Activated CD8-positive, alpha-beta T cell treated with anti-CD3 and anti-CD28 coated beads for 36 hours (primary cell): Measurements from ENCODE around the gene PLA1A. TPM values are rescaled to one million over a fixed set of nuclear protein-coding genes. Genes with fewer than 3 reads are reported as not detected.
A peak's percentile ranks its signal among the peaks of the same experiment; 100 is the strongest.

Experiments
- ATAC-seq: fragments of 200-7000 bp; cut with Tn5 transposase; one replicate; pipeline ENCODE4 v1.10.0; 2021; ENCODE audit warnings: mild to moderate bottlenecking, moderate library complexity
- CTCF ChIA-PET: fragments of 350-600 bp; sonication (Branson Sonifier 250); formaldehyde crosslinking; loops from one replicate; lab custom pipeline; 2021; ENCODE audit warnings: antibody characterized with exemption; lab: Charles Lee
- POLR2A ChIA-PET: fragments of 350-600 bp; sonication (Branson Sonifier 250); formaldehyde crosslinking; loops from one replicate; lab custom pipeline; 2021; ENCODE audit warnings: antibody characterized with exemption; lab: Charles Lee
- DNase-seq: peaks from one replicate; pipeline ENCODE4 v3.0.0-alpha.2; 2020
- H3K27ac Mint-ChIP-seq: one replicate; pipeline ENCODE4 v1.8.0; 2021; ENCODE audit warnings: mild to moderate bottlenecking, mixed read lengths
- H3K27me3 Mint-ChIP-seq: one replicate; pipeline ENCODE4 v1.8.0; 2021; ENCODE audit warnings: mixed read lengths
- H3K36me3 Mint-ChIP-seq: one replicate; pipeline ENCODE4 v1.8.0; 2021; ENCODE audit warnings: low read depth, mixed read lengths
- H3K4me1 Mint-ChIP-seq: one replicate; pipeline ENCODE4 v1.8.0; 2021; ENCODE audit warnings: low read depth, mixed read lengths
- H3K4me3 Mint-ChIP-seq: one replicate; pipeline ENCODE4 v1.8.0; 2021; ENCODE audit warnings: mild to moderate bottlenecking, moderate library complexity, mixed read lengths
- H3K9me3 Mint-ChIP-seq: one replicate; pipeline ENCODE4 v1.8.0; 2021; ENCODE audit warnings: mixed read lengths
- CTCF ChIP-seq: fragments of 200-600 bp; IDR thresholded peaks from one replicate; pipeline ENCODE4 v1.8.0; 2022; ENCODE audit warnings: antibody characterized with exemption, mild to moderate bottlenecking
- intact Hi-C: fragments of 100-400 bp; cut with micrococcal nuclease; formaldehyde crosslinking; loops from one replicate; pipeline ENCODE4 v1.10.0; 2022
- total RNA-seq, 2 experiments: library from RNA; stranded (reverse); gene quantifications; one replicate each; pipeline ENCODE4 v1.2.3, GENCODE V29; 2021

Gene PLA1A
- total RNA-seq, 2 experiments from 2014 or later, result not detected

GRCh38 chr3:119553823-119554415 lies 43.8 kb upstream of the PLA1A start:
- Mint-ChIP-seq H3K4me1 (peaks cover 29% of the 10 kb centered on the region), H3K9me3 (no peaks in the 10 kb centered on the region), H3K27ac (no peak overlapping the region), H3K36me3 (peaks cover 16% of the 10 kb centered on the region), H3K27me3 (no peaks in the 10 kb centered on the region), H3K4me3 (no peak overlapping the region)
- CTCF ChIA-PET, result no interaction called here
- intact Hi-C loops, result no loop called here
- ATAC-seq (no peak), DNase-seq (no peak)
- POLR2A ChIA-PET, result no interaction called here
- TF ChIP-seq CTCF, result no peak

- H3K36me3 Mint-ChIP-seq, result peaks cover 16% of the 10 kb centered on the region
- no peaks in the 10 kb centered on the region for H3K9me3 Mint-ChIP-seq
- POLR2A ChIA-PET, result interaction anchor here (0.7 kb wide), 1 partner anchor 56 kb away, joined by 3 read pairs; no protein-coding TSS in a partner anchor
- no peak for TF ChIP-seq CTCF
- no peak for DNase-seq
- peaks cover 36% of the 10 kb centered on the region for H3K4me1 Mint-ChIP-seq
- ATAC-seq, result no peak
- H3K4me3 Mint-ChIP-seq, result peak overlapping the region; percentile 40
- intact Hi-C loops, result loop anchor here (5.0 kb wide), 1 partner anchor 48 kb away; no protein-coding TSS in a partner anchor
- H3K27ac Mint-ChIP-seq, result no peak overlapping the region
- no peaks in the 10 kb centered on the region for H3K27me3 Mint-ChIP-seq
- CTCF ChIA-PET, result no interaction called here
Observed at GRCh38 chr3:119555309-119555735, 42.4 kb upstream of the PLA1A start.

GRCh38 chr3:119555929-119556328 lies 41.8 kb upstream of the PLA1A start:
- CTCF ChIA-PET, result interaction anchor here (2.5 kb wide), 1 partner anchor 124 kb away, joined by 7 read pairs; no protein-coding TSS in a partner anchor
- no peak for TF ChIP-seq CTCF
- H3K4me3 Mint-ChIP-seq, result peak overlapping the region; percentile 40
- peaks cover 39% of the 10 kb centered on the region for H3K4me1 Mint-ChIP-seq
- no peaks in the 10 kb centered on the region for H3K27me3 Mint-ChIP-seq
- DNase-seq, result no peak
- intact Hi-C loops, result loop anchor here (5.0 kb wide), 1 partner anchor 49 kb away; no protein-coding TSS in a partner anchor
- no peak overlapping the region for H3K27ac Mint-ChIP-seq
- H3K9me3 Mint-ChIP-seq, result no peaks in the 10 kb centered on the region
- POLR2A ChIA-PET, result interaction anchor here (0.7 kb wide), 1 partner anchor 57 kb away, joined by 3 read pairs; no protein-coding TSS in a partner anchor
- peaks cover 16% of the 10 kb centered on the region for H3K36me3 Mint-ChIP-seq
- no peak for ATAC-seq

GRCh38 chr3:119557192-119557876 lies 40.4 kb upstream of the PLA1A start:
- Mint-ChIP-seq H3K36me3 (peaks cover 16% of the 10 kb centered on the region), H3K27ac (peak overlapping the region; percentile 77), H3K9me3 (no peaks in the 10 kb centered on the region), H3K27me3 (no peaks in the 10 kb centered on the region), H3K4me3 (peak overlapping the region; percentile 40), H3K4me1 (peaks cover 41% of the 10 kb centered on the region)
- intact Hi-C loops, result loop anchor here (5.0 kb wide), 1 partner anchor 50 kb away; no protein-coding TSS in a partner anchor
- TF ChIP-seq CTCF, result no peak
- CTCF ChIA-PET, result interaction anchor here (2.5 to 3.0 kb wide), 2 partner anchors 24 to 123 kb away, joined by 7 to 12 read pairs; no protein-coding TSS in a partner anchor
- DNase-seq (no peak), ATAC-seq (no peak)
- POLR2A ChIA-PET, result interaction anchor here (1.4 to 3.1 kb wide), 3 partner anchors 21 to 59 kb away, joined by 3 to 14 read pairs (median 4); partner anchors contain the start of gene TIMMDC1
